Stimulated activated naive B cell treated with anti-CD40 and anti-IgM and Interleukin-4, amounts not matched to agents 10 μg/mL and 1 μg/mL and 100 μg/mL, for 72 hours (primary cell): ENCODE results near the gene SNAP91.
"Not testable (repeated sequence)": the region's sequence is repeated elsewhere in the genome, so short reads cannot be mapped to it uniquely, and the experiment has no call there.

Experiments used
- ATAC-seq, 2 donors: fragments of 150-1000 bp; cut with Tn5 transposase; replicated peaks; 2 replicates each; pipeline ENCODE4 v1.10.0; 2021; ENCODE audit warnings: moderate library complexity in 1 of 2
- DNase-seq: peaks from one replicate; pipeline ENCODE4 v3.0.0; 2021
- H3K27ac Mint-ChIP-seq: one replicate; pipeline ENCODE4 v1.8.0; 2022; ENCODE audit warnings: mild to moderate bottlenecking, mixed read lengths
- H3K27me3 Mint-ChIP-seq, 2 donors: one replicate each; pipeline ENCODE4 v1.8.0; 2022; ENCODE audit warnings: mixed read lengths in 2 of 2
- H3K36me3 Mint-ChIP-seq, 2 donors: one replicate each; pipeline ENCODE4 v1.8.0; 2022; ENCODE audit warnings: mixed read lengths in 2 of 2, mild to moderate bottlenecking in 1 of 2
- H3K4me1 Mint-ChIP-seq, 2 donors: one replicate each; pipeline ENCODE4 v1.8.0; 2022; ENCODE audit warnings: mixed read lengths in 2 of 2, mild to moderate bottlenecking in 1 of 2
- H3K4me3 Mint-ChIP-seq, 2 donors: one replicate each; pipeline ENCODE4 v1.8.0; 2022; ENCODE audit warnings: mild to moderate bottlenecking in 2 of 2, mixed read lengths in 2 of 2, moderate library complexity in 1 of 2
- H3K9me3 Mint-ChIP-seq, 2 donors: one replicate each; pipeline ENCODE4 v1.8.0; 2022; ENCODE audit warnings: mixed read lengths in 2 of 2, mild to moderate bottlenecking in 1 of 2

SNAP91 gene

DNA sequence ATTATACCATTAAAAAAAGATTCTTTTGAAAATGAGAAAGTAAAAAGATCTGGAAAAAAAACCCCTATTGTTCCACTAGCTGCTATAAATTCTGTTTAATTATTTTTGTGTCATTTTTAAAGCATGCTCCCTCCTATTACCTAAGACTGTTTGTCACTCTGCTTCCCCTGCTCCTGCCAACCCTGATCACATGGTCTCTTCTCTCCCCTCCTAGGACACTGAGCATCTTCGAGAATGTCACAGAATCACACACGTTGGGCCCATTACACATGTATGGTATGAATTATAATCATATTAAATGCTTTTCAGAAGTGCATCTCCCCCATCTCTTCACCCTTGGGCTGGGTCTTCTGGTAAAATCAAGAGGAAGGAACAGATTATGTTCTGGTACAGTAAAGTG is 6.2 kb downstream of the SNAP91 start:
- Mint-ChIP-seq H3K4me3 (no peak overlapping the region), H3K27me3 (peaks cover 29 to 41% of the 10 kb centered on the region in 2 donors), H3K27ac (no peak overlapping the region), H3K4me1 (peaks cover 0 to 3% of the 10 kb centered on the region in 2 donors), H3K36me3 (no peaks in the 10 kb centered on the region), H3K9me3 (no peaks in the 10 kb centered on the region)
- DNase-seq (no peak), ATAC-seq (no peak)

DNA sequence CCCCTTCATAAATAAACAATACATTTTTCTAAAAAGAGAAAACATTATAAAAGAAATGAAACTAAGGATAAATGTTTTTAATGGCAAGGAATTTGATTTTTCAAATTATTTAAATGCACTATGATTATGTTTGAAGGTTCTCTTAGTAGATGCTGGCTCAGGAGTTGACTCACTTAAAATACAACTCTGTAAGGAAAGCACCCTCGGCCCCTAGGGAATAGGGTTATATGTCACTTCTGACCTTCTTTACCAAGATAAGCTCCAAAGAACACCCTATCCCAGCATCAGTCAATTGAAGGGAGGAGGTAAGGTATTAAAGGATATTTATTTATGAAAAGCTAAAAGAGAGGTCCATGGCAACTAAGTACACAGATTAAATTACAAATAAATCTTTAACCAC is 6.8 kb downstream of the SNAP91 start:
- no peaks in the 10 kb centered on the region for H3K36me3 Mint-ChIP-seq
- H3K4me3 Mint-ChIP-seq = no peak overlapping the region
- H3K27me3 Mint-ChIP-seq = peaks cover 22 to 36% of the 10 kb centered on the region in 2 donors
- H3K9me3 Mint-ChIP-seq = no peaks in the 10 kb centered on the region
- H3K27ac Mint-ChIP-seq = no peak overlapping the region
- ATAC-seq (peak; percentile 54 to 81), DNase-seq (no peak)
- H3K4me1 Mint-ChIP-seq = no peaks in the 10 kb centered on the region

DNA sequence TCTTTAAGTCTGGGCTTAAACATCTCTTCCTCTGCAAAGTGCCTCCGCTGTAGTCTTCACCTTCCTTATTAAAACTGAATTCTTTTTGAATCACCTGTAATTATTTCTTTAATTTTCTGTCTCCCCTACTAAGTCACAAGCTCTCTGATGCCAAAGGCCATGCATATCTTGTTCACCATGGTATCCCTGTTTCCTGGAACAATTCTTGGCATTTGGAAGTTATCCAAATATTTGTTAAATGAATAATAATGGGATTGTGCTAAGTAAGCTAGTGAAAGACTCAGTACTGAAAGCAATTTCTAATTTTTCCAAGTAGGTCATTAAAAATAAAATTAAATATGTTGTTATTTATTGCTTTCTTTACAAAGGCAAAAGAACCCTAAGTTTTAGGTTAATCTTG is 12.2 kb downstream of the SNAP91 start:
- Mint-ChIP-seq H3K27me3 (peaks cover 7 to 26% of the 10 kb centered on the region in 2 donors), H3K4me1 (no peaks in the 10 kb centered on the region), H3K4me3 (no peak overlapping the region), H3K9me3 (peaks cover 0 to 3% of the 10 kb centered on the region in 2 donors), H3K36me3 (no peaks in the 10 kb centered on the region), H3K27ac (no peak overlapping the region)
- ATAC-seq (no peak), DNase-seq (no peak)

DNA sequence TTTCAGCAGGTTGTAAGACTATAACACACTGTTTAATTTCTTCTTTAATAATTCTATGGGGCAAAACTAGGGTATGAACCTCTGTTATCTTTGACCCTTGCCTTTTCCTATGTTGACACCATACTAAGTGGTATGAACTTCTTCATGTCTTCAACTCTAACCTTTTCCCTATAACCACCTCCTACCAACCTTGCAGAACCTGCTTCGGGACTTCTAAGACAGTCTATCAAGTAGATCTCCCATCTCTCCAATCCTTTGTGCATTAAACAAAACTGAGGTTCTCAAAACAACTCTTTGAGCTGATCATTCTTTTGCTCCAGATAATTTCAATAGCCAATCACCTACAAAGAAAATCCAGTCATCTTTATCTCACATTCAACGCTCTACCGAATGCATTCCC is 23.4 kb downstream of the SNAP91 start:
- Mint-ChIP-seq H3K9me3 (peaks cover 0 to 8% of the 10 kb centered on the region in 2 donors), H3K4me3 (no peak overlapping the region), H3K4me1 (no peaks in the 10 kb centered on the region), H3K27me3 (no peaks in the 10 kb centered on the region), H3K27ac (no peak overlapping the region), H3K36me3 (no peaks in the 10 kb centered on the region)
- ATAC-seq (no peak), DNase-seq (no peak)

DNA sequence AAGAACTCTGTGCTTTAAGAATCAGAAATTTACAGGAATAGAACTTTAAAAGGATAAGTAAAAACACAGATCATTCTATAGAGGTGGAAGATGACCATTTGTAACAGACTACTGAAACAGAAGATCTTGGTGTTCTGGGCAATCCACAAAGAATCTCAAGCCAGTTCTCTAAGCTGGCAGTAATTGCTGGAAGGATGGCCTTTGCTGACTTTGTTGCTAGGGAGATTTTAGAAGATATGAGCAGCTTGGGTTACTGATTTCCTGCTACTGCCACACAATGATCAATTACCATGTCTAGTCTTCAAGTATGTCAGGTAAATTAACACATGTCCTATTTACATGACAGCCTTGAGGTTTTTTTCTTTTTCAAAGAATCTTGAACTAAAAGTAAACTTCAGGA is 31.1 kb downstream of the SNAP91 start:
- Mint-ChIP-seq H3K4me1 (no peaks in the 10 kb centered on the region), H3K4me3 (no peak overlapping the region), H3K36me3 (no peaks in the 10 kb centered on the region), H3K27ac (no peak overlapping the region), H3K27me3 (peaks cover 0 to 8% of the 10 kb centered on the region in 2 donors), H3K9me3 (no peaks in the 10 kb centered on the region)
- ATAC-seq (no peak), DNase-seq (no peak)

DNA sequence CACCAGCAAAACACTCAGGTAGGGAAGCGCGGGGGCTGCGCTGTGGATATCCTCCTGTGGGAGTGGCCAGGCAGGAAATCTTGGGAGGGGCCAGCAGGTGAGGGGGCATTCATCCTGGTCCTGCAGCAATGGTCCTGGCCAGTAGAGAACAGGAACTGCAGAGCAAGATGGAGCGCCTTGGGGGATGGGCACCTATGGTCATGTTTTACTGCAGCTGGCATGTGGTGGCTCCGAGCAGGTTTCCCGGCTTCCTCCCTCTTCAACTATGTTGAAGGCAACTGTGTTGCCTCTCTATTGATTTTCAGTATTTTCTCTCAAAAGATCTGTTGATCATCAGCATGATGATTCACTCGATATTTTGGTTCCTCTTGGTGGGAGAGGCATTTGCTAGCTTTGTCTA is 70.9 kb downstream of the SNAP91 start:
- no peaks in the 10 kb centered on the region for H3K9me3 Mint-ChIP-seq
- DNase-seq (no peak), ATAC-seq (no peak)
- H3K4me1 Mint-ChIP-seq = peaks cover 4 to 5% of the 10 kb centered on the region in 2 donors
- no peaks in the 10 kb centered on the region for H3K36me3 Mint-ChIP-seq
- H3K4me3 Mint-ChIP-seq = no peak overlapping the region
- no peaks in the 10 kb centered on the region for H3K27me3 Mint-ChIP-seq
- no peak overlapping the region for H3K27ac Mint-ChIP-seq

DNA sequence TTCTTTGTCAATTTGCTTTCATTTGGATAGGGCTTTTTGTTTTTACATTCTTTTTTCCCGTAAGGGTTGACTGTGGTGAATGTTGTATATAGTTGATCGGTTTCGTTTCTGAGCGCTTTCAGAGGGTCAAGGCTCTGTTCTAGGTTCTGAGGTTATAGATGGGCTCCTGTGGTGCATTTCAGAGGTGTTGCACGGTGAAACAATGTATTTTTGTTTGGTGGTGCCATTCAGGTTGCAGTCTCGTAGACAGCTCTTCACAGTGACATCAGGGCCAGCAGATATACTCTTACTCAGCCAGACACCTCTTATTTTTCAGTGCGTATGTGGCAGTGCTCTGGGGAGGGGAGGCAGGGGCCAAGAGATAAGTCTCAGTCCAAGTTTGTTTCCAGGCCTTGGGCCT is 72.1 kb downstream of the SNAP91 start:
- H3K4me3 Mint-ChIP-seq = no peak overlapping the region

DNA sequence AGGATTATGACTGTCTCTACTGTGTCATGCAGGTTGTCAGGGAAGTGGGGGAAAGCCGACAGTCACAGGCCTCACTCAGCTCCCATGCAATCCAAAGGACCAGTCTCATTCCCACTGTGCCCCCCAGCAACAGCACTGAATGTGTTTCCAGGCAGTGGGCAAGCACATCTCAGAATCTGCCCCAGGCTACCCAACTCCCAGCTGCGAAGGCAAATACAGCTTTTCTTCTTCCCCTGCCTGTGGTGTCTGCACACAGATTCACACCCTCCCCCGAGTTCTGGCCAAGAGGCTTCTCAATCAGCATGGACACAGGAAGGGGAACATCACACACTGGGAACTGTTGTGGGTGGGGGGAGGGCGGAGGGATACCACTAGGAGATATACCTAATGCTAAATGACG is 75.3 kb downstream of the SNAP91 start:
- no peaks in the 10 kb centered on the region for H3K36me3 Mint-ChIP-seq
- H3K27me3 Mint-ChIP-seq = no peaks in the 10 kb centered on the region
- H3K27ac Mint-ChIP-seq = no peak overlapping the region
- no peak overlapping the region for H3K4me3 Mint-ChIP-seq
- DNase-seq (no peak), ATAC-seq (no peak)
- H3K4me1 Mint-ChIP-seq = peaks cover 4 to 5% of the 10 kb centered on the region in 2 donors
- H3K9me3 Mint-ChIP-seq = no peaks in the 10 kb centered on the region

More for the DNA sequence above, 72.1 kb downstream of the SNAP91 start:
- no peak overlapping the region for H3K27ac Mint-ChIP-seq
- ATAC-seq (no peak), DNase-seq (no peak)
- no peaks in the 10 kb centered on the region for H3K36me3 Mint-ChIP-seq
- H3K9me3 Mint-ChIP-seq = no peaks in the 10 kb centered on the region
- no peaks in the 10 kb centered on the region for H3K27me3 Mint-ChIP-seq
- H3K4me1 Mint-ChIP-seq = peaks cover 4 to 5% of the 10 kb centered on the region in 2 donors

DNA sequence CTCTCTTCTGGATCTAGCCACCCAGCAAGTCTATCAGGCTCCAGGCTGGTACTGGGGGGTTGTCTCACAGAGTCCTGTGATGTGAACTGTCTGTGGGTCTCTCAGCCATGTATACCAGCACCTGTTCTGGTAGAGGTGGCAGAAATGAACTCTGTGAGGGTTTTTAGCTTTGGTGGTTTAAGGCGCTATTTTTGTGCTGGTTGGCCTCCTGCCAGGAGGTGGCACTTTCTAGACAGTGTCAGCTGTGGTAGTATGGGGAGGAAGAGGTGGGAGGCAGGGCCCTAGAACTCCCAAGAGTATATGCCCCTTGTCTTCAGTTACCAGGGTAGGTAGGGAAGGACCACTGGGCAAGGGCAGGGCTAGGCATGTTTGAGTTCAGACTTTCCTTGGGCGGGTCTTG is 75.8 kb downstream of the SNAP91 start:
- no peak overlapping the region for H3K27ac Mint-ChIP-seq
- no peak overlapping the region for H3K4me3 Mint-ChIP-seq
- no peaks in the 10 kb centered on the region for H3K27me3 Mint-ChIP-seq
- no peak for ATAC-seq
- no peak for DNase-seq
- H3K36me3 Mint-ChIP-seq = no peaks in the 10 kb centered on the region
- H3K9me3 Mint-ChIP-seq = no peaks in the 10 kb centered on the region
- H3K4me1 Mint-ChIP-seq = peaks cover 4 to 5% of the 10 kb centered on the region in 2 donors

DNA sequence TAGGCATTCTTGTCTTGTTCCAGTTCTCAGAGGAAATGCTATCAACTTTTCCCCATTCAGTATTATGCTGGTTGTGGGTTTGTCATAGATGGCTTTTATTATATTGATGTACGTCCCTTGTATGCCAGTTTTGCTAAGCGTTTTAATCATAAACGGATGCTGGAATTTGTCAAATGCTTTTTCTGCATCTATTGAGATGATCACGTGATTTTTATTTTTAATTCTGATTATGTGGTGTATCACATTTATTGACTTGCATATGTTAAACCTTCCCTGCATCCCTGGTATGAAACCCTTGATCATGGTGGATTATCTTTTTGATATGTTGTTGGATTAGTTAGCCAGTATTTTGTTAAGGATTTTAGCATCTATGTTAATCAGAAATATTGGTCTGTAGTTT is 79.0 kb downstream of the SNAP91 start:
- H3K27me3 Mint-ChIP-seq, H3K27ac Mint-ChIP-seq, H3K36me3 Mint-ChIP-seq, H3K4me3 Mint-ChIP-seq, H3K9me3 Mint-ChIP-seq, H3K4me1 Mint-ChIP-seq, DNase-seq, ATAC-seq: not testable (repeated sequence)

DNA sequence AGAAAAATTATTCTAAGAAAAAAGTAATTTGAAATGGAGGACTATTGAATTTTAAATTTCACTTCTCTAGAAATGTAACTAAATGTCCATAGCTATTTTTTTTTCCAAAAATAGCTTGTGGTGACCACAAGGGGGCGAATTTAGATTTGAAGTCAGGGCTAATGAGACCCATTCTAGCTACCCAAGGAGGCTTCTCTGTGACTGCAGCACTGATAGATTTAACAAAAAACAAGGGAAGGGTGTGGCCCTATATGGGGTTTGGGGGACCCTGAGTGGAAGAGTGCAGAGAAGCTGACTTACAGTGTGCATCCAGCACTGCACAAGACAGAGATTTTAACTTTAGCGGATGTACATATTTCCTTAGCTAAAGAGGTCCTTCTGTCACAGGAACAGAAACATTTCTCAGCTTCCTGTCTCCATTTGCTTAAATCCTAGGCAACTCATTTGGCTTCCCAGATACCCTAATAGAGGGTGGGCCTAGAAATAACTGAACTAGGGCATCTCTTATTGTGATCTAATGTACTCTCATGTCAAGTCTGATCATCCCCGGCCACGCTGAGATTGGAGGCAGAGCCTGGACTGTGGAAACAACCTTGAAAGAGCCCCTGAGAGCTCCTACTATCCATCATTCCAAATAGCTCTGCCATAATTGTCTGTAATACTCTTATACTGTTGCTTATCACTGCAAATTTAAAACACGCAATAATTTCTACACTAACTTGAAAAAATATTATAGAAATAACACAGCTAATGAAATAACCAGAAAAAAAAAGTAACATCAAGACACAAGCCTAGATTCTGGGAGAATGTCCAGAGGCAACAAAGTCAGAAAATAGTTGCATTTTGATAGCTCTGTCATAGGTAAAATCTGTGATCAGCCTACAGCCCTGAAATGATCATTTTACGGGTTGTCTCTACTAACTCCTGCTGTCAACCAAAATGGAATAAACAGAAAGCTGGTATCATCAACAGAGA is 93.6 kb downstream of the SNAP91 start:
- no peaks in the 10 kb centered on the region for H3K27me3 Mint-ChIP-seq
- H3K36me3 Mint-ChIP-seq = no peaks in the 10 kb centered on the region
- H3K27ac Mint-ChIP-seq = no peak overlapping the region
- ATAC-seq (peak; percentile 31 to 33), DNase-seq (no peak)
- H3K9me3 Mint-ChIP-seq = no peaks in the 10 kb centered on the region
- no peak overlapping the region for H3K4me3 Mint-ChIP-seq
- H3K4me1 Mint-ChIP-seq = no peaks in the 10 kb centered on the region

DNA sequence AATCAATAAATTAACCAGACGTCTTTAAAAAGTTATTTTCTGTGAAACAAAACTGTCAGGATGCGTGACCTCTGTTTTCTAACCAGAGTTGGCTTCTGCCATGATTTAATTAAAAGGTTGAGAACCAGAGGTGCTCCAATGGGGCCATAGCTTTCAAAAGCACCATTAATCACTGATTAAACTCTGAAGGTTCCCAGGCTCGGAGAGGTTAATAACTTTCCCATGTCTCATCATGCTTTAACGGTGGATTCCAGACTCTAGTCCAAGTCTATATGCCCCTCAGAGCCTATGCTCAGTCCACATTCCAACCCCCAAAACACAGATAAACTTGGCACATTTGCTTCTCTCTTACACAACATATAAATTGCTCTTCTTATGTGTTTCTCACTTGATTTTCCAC is 95.5 kb downstream of the SNAP91 start:
- Mint-ChIP-seq H3K9me3 (no peaks in the 10 kb centered on the region), H3K27ac (no peak overlapping the region), H3K4me1 (no peaks in the 10 kb centered on the region), H3K4me3 (no peak overlapping the region), H3K27me3 (no peaks in the 10 kb centered on the region), H3K36me3 (no peaks in the 10 kb centered on the region)
- ATAC-seq (no peak), DNase-seq (no peak)

DNA sequence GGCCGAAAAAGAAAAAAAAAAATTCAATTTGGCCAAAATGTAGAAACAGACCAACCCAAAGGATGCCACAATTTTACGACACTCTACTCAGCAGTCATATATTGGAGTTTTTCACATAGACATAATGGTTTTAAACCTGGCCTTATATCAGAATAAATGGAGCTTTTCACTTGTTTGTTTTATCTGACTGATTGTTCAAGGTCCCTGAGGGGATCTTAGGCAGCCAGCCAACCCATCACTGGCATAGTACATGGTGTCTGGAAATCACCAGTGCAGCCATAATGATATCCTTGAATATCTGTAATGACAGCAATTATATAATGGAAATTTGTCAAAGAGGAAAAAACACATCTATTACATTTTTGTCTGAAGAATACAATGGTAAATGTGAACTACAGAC is 99.7 kb downstream of the SNAP91 start:
- H3K27ac Mint-ChIP-seq = no peak overlapping the region
- no peaks in the 10 kb centered on the region for H3K4me1 Mint-ChIP-seq
- H3K27me3 Mint-ChIP-seq = no peaks in the 10 kb centered on the region
- no peak overlapping the region for H3K4me3 Mint-ChIP-seq
- H3K9me3 Mint-ChIP-seq = no peaks in the 10 kb centered on the region
- no peaks in the 10 kb centered on the region for H3K36me3 Mint-ChIP-seq
- DNase-seq = no peak
- no peak for ATAC-seq

DNA sequence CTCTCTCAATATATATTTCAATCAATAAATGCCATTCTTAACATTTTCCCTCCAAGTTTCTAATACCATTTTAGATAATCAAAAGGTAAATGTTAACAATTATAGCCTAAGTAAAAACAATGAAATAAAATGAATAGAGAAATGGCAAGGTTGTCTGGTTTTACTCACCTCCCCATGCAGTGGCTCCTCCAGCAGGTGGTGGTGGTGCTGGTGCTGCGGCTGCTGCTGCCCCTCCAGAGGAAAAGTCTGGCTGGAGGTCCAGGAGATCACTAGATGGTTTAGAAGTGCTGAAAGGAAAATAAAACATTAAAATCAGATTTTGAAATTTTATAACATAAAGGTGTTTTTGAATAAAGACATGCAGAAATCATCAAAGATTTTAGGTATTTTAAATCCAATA is 103.4 kb downstream of the SNAP91 start:
- ATAC-seq = no peak

DNA sequence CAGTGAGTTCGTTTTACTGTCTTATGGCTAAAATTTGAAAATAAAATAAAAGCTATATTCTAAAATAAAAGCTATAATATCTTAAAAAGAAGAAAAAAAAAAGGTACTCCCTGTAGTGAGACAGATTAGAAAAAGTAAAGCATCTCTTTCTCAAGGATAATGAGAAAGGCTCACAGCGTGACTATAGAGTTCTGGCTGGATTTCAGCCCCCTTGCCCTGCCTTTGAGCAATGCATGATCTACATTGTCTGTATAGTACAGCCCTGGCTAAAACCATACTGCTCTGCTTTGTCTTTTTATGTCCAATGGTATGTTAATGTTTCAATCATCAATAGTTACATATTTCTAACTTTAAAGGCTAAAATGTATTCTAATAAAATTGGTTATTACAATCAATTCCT is 105.3 kb downstream of the SNAP91 start:
- Mint-ChIP-seq H3K4me3 (no peak overlapping the region), H3K27me3 (no peaks in the 10 kb centered on the region), H3K27ac (no peak overlapping the region), H3K36me3 (no peaks in the 10 kb centered on the region), H3K4me1 (no peaks in the 10 kb centered on the region), H3K9me3 (no peaks in the 10 kb centered on the region)
- DNase-seq (no peak), ATAC-seq (no peak)

More for the DNA sequence above, 103.4 kb downstream of the SNAP91 start:
- H3K36me3 Mint-ChIP-seq = no peaks in the 10 kb centered on the region
- no peak overlapping the region for H3K27ac Mint-ChIP-seq
- no peak overlapping the region for H3K4me3 Mint-ChIP-seq
- H3K4me1 Mint-ChIP-seq = no peaks in the 10 kb centered on the region
- no peak for DNase-seq
- no peaks in the 10 kb centered on the region for H3K27me3 Mint-ChIP-seq
- no peaks in the 10 kb centered on the region for H3K9me3 Mint-ChIP-seq
